ENCODE data around the gene PARP8. TPM values are rescaled to one million over a fixed set of nuclear protein-coding genes. Genes with fewer than 3 reads are reported as not detected.
"Not testable (repeated sequence)": the region's sequence is repeated elsewhere in the genome, so short reads cannot be mapped to it uniquely, and the experiment has no call there.

PARP8 gene
- total RNA-seq, 1 experiment from 2014 or later = 23.2 TPM

- no peaks in the 10 kb centered on the region for H3K27me3 Mint-ChIP-seq (ENCODE audit: low read depth)
- ChIA-PET CTCF (no interaction called here), POLR2A (no interaction called here)
- TF ChIP-seq SMAD3 (CRISPR knock-in tag; IDR thresholded peaks at IDR 0.05; ENCODE audit: borderline replicate concordance) (no peak), HMGA2 (CRISPR knock-in tag; IDR thresholded peaks at IDR 0.05) (peak; percentile 94)
- H3K9me3 Mint-ChIP-seq = no peaks in the 10 kb centered on the region
- H3K4me1 Mint-ChIP-seq = peaks cover 41% of the 10 kb centered on the region
- peaks cover 7% of the 10 kb centered on the region for H3K36me3 Mint-ChIP-seq
- H3K4me3 Mint-ChIP-seq = no peak overlapping the region
- no peak for DNase-seq (ENCODE audit: low spot score)
- no peak for ATAC-seq
- H3K27ac Mint-ChIP-seq = no peak overlapping the region
These were observed 27.7 kb downstream of the PARP8 start for GRCh38 chr5:50694027-50694590.

- H3K27me3 Mint-ChIP-seq (ENCODE audit: low read depth); ATAC-seq; H3K9me3 Mint-ChIP-seq; H3K36me3 Mint-ChIP-seq; H3K27ac Mint-ChIP-seq; H3K4me3 Mint-ChIP-seq; CTCF ChIA-PET; DNase-seq (ENCODE audit: low spot score): not testable (repeated sequence)
- peaks cover 42% of the 10 kb centered on the region for H3K4me1 Mint-ChIP-seq
- POLR2A ChIA-PET = interaction anchor here (0.5 kb wide), 1 partner anchor 168 kb away, joined by 3 read pairs; no protein-coding TSS in a partner anchor
These were observed 28.2 kb downstream of the PARP8 start for GRCh38 chr5:50694626-50695025.

GRCh38 chr5:50697739-50698138 lies 31.3 kb downstream of the PARP8 start:
- peaks cover 52% of the 10 kb centered on the region for H3K4me1 Mint-ChIP-seq
- H3K36me3 Mint-ChIP-seq = no peaks in the 10 kb centered on the region
- no peaks in the 10 kb centered on the region for H3K9me3 Mint-ChIP-seq
- TF ChIP-seq ZNF416 (CRISPR knock-in tag; IDR thresholded peaks at IDR 0.05) = no peak
- no peak for TF ChIP-seq PRRX2 (CRISPR knock-in tag; IDR thresholded peaks at IDR 0.05)
- TF ChIP-seq ZNF281 (CRISPR knock-in tag; IDR thresholded peaks at IDR 0.05) = no peak
- no peak for TF ChIP-seq FOXJ3 (CRISPR knock-in tag; IDR thresholded peaks at IDR 0.05; ENCODE audit: borderline replicate concordance)
- no peak for TF ChIP-seq JUN (CRISPR knock-in tag; IDR thresholded peaks at IDR 0.05)
- no peak for TF ChIP-seq E2F4 (CRISPR knock-in tag; IDR thresholded peaks at IDR 0.05; ENCODE audit: borderline replicate concordance, low read depth)
- TF ChIP-seq ZSCAN18 (CRISPR knock-in tag; IDR thresholded peaks at IDR 0.05) = no peak
- TF ChIP-seq MLX (CRISPR knock-in tag; IDR thresholded peaks at IDR 0.05) = no peak
- no peak for TF ChIP-seq IRF1 (CRISPR knock-in tag; IDR thresholded peaks at IDR 0.05)
- TF ChIP-seq SMAD4 (CRISPR knock-in tag; IDR thresholded peaks at IDR 0.05) = no peak
- TF ChIP-seq RORB (CRISPR knock-in tag; IDR thresholded peaks at IDR 0.05) = no peak
- no peak for TF ChIP-seq ERG (CRISPR knock-in tag; IDR thresholded peaks at IDR 0.05)
- TF ChIP-seq CTCF (IDR thresholded peaks at IDR 0.05) = no peak
- no peak for TF ChIP-seq FOXP1 (CRISPR knock-in tag; IDR thresholded peaks at IDR 0.05; ENCODE audit: borderline replicate concordance)
- no peak for TF ChIP-seq ZMAT4 (CRISPR knock-in tag; IDR thresholded peaks at IDR 0.05)
- DNase-seq (ENCODE audit: low spot score) (no peak), ATAC-seq (no peak)
- H3K27me3 Mint-ChIP-seq (ENCODE audit: low read depth) = no peaks in the 10 kb centered on the region
- H3K4me3 Mint-ChIP-seq = no peak overlapping the region
- ChIA-PET POLR2A (no interaction called here), CTCF (no interaction called here)
- no peak overlapping the region for H3K27ac Mint-ChIP-seq

All from WTC11 (cell line).